Calu3 (cell line): Measurements from ENCODE around the gene TSPAN9. TPM values are rescaled to one million over a fixed set of nuclear protein-coding genes. Genes with fewer than 3 reads are reported as not detected.

Experiments
- BruUV-seq: library from RNA; stranded (reverse); fragments of 400-500 nt; replicated peaks from 2 replicates; lab custom pipeline; 2021; lab: Mats Ljungman, UMichigan
- CTCF ChIA-PET: fragments of 300-600 bp; sonication (Branson Sonifier 250); formaldehyde crosslinking; loops from one replicate; lab custom pipeline; 2022; ENCODE audit warnings: antibody characterized with exemption; lab: Charles Lee
- DNase-seq: peaks from one replicate; pipeline ENCODE4 v3.0.0; 2022
- H3K27ac Mint-ChIP-seq: one replicate; pipeline ENCODE4 v1.8.0; 2022; ENCODE audit warnings: mixed read lengths; ENCODE audit not compliant: unreplicated experiment
- H3K27me3 Mint-ChIP-seq: one replicate; pipeline ENCODE4 v1.8.0; 2022; ENCODE audit warnings: mixed read lengths; ENCODE audit not compliant: unreplicated experiment
- H3K36me3 Mint-ChIP-seq: one replicate; pipeline ENCODE4 v1.8.0; 2022; ENCODE audit warnings: mild to moderate bottlenecking, moderate library complexity, mixed read lengths; ENCODE audit not compliant: insufficient read depth, unreplicated experiment
- H3K4me1 Mint-ChIP-seq: one replicate; pipeline ENCODE4 v1.8.0; 2022; ENCODE audit warnings: mild to moderate bottlenecking, low read depth, mixed read lengths; ENCODE audit not compliant: unreplicated experiment
- H3K4me3 Mint-ChIP-seq: one replicate; pipeline ENCODE4 v1.8.0; 2022; ENCODE audit warnings: mild to moderate bottlenecking, low read depth, moderate library complexity, mixed read lengths; ENCODE audit not compliant: unreplicated experiment
- H3K9me3 Mint-ChIP-seq: one replicate; pipeline ENCODE4 v1.8.0; 2022; ENCODE audit warnings: low read depth, mixed read lengths; ENCODE audit not compliant: unreplicated experiment
- CTCF ChIP-seq: fragments of 200-600 bp; IDR thresholded peaks from one replicate; pipeline ENCODE4 v1.8.0; 2022; ENCODE audit warnings: antibody characterized with exemption; ENCODE audit not compliant: unreplicated experiment
- intact Hi-C: fragments of 100-400 bp; cut with micrococcal nuclease; formaldehyde crosslinking; loops from one replicate; pipeline ENCODE4 v1.10.0; 2022; ENCODE audit not compliant: unreplicated experiment
- total RNA-seq: library from RNA; stranded (reverse); gene quantifications from 2 replicates; pipeline ENCODE4 v1.2.3, GENCODE V29; 2022

The TSPAN9 gene
- total RNA-seq, 1 experiment from 2014 or later = 6.0 TPM

GRCh38 chr12:3200032-3200617 is 122.9 kb downstream of the TSPAN9 start:
- no peak for TF ChIP-seq CTCF
- BruUV-seq = no TSS peak
- Mint-ChIP-seq H3K27ac (no peak overlapping the region), H3K36me3 (peaks cover 14% of the 10 kb centered on the region), H3K4me1 (peaks cover 16% of the 10 kb centered on the region), H3K27me3 (peaks cover 62% of the 10 kb centered on the region), H3K9me3 (no peaks in the 10 kb centered on the region), H3K4me3 (peak overlapping the region; percentile 74)
- CTCF ChIA-PET = interaction anchor here (0.6 kb wide), 1 partner anchor 555 kb away, joined by 8 read pairs; no protein-coding TSS in a partner anchor
- DNase-seq = peak; percentile 52
- intact Hi-C loops = loop anchor here (2.0 kb wide), 1 partner anchor 31 kb away; no protein-coding TSS in a partner anchor

GRCh38 chr12:3200814-3201233 is 123.6 kb downstream of the TSPAN9 start:
- intact Hi-C loops = loop anchor here (2.0 kb wide), 1 partner anchor 32 kb away; no protein-coding TSS in a partner anchor
- no peak for TF ChIP-seq CTCF
- Mint-ChIP-seq H3K4me3 (peak overlapping the region; percentile 74), H3K27ac (no peak overlapping the region), H3K9me3 (no peaks in the 10 kb centered on the region), H3K36me3 (peaks cover 14% of the 10 kb centered on the region), H3K27me3 (peaks cover 55% of the 10 kb centered on the region), H3K4me1 (peaks cover 23% of the 10 kb centered on the region)
- BruUV-seq = no TSS peak
- DNase-seq = no peak
- CTCF ChIA-PET = interaction anchor here (0.6 kb wide), 1 partner anchor 554 kb away, joined by 8 read pairs; no protein-coding TSS in a partner anchor

DNA sequence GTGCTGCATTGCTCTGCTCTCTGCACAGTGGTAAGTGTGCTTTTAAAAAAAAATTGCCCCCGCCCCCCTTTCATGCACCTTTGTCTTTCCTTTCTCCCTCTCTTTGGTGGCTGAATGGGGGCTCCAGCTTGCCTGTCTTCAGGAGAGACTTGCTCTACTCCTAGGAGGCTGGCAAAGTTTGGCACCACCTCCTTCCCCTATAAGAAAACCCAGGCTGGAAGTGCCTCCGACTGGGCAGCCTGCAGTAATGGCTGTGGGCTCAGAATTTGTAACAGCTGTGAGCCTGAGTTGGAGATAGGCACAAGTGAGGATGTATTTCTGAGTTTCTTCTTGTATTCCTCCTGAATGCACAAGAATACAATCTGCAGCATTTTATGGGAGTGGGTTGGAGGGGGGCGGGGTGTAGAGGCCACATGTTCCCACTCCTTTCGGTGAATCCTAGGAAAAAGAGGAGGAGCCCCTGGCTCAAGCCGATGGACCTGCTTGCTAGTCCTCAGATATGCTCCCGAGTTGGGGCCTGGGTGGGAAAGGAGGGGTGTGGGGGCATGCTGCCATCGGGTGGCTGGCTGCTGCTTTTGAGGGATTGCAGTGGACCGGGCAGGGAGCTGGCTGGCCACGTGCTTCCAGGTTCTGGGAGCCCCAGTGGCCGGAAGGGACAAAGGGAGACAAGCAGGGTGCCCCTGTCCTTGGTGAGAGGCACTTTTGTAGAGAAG is 124.3 kb downstream of the TSPAN9 start:
- intact Hi-C loops = loop anchor here (2.0 kb wide), 1 partner anchor 33 kb away; no protein-coding TSS in a partner anchor
- Mint-ChIP-seq H3K4me1 (peaks cover 29% of the 10 kb centered on the region), H3K4me3 (peak overlapping the region; percentile 74), H3K9me3 (no peaks in the 10 kb centered on the region), H3K27me3 (peaks cover 50% of the 10 kb centered on the region), H3K27ac (no peak overlapping the region), H3K36me3 (peaks cover 14% of the 10 kb centered on the region)
- TF ChIP-seq CTCF = no peak
- BruUV-seq = no TSS peak
- CTCF ChIA-PET = interaction anchor here (0.8 kb wide), 1 partner anchor 16 kb away, joined by 4 read pairs; no protein-coding TSS in a partner anchor
- DNase-seq = no peak

GRCh38 chr12:3202096-3202495 is 124.9 kb downstream of the TSPAN9 start:
- BruUV-seq = no TSS peak
- H3K4me3 Mint-ChIP-seq = no peak overlapping the region
- H3K9me3 Mint-ChIP-seq = no peaks in the 10 kb centered on the region
- CTCF ChIA-PET = interaction anchor here (0.8 kb wide), 1 partner anchor 17 kb away, joined by 4 read pairs; no protein-coding TSS in a partner anchor
- DNase-seq = no peak
- peaks cover 14% of the 10 kb centered on the region for H3K36me3 Mint-ChIP-seq
- intact Hi-C loops = no loop called here
- H3K27ac Mint-ChIP-seq = no peak overlapping the region
- TF ChIP-seq CTCF = no peak
- peaks cover 51% of the 10 kb centered on the region for H3K27me3 Mint-ChIP-seq
- H3K4me1 Mint-ChIP-seq = peaks cover 34% of the 10 kb centered on the region
